ENCODE data around the gene LPXN.

DNA sequence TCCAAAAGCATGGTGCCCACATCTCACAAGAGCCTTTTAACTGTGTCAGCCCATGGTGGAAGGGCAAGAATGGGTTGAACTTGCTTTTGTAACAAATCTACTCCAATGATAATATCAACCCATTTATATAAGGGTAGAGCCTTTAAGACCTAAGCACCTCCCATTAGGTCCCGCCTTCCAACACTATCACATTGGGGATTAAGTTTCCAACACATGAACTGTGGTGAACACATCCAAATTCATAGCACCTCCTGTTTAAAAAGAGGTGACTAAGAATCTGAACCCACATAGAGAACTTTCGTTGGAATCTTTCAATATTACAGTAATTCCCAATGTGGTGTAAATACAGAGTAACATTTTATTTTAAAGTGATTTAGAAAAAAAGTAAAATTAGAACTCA lies 37.6 kb upstream of the LPXN start:
- TF ChIP-seq, protein P1, sequence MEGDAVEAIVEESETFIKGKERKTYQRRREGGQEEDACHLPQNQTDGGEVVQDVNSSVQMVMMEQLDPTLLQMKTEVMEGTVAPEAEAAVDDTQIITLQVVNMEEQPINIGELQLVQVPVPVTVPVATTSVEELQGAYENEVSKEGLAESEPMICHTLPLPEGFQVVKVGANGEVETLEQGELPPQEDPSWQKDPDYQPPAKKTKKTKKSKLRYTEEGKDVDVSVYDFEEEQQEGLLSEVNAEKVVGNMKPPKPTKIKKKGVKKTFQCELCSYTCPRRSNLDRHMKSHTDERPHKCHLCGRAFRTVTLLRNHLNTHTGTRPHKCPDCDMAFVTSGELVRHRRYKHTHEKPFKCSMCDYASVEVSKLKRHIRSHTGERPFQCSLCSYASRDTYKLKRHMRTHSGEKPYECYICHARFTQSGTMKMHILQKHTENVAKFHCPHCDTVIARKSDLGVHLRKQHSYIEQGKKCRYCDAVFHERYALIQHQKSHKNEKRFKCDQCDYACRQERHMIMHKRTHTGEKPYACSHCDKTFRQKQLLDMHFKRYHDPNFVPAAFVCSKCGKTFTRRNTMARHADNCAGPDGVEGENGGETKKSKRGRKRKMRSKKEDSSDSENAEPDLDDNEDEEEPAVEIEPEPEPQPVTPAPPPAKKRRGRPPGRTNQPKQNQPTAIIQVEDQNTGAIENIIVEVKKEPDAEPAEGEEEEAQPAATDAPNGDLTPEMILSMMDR (IDR thresholded peaks at IDR 0.05; ENCODE audit: low read length) = no peak
- no peak for TF ChIP-seq EZH2 (IDR thresholded peaks at IDR 0.05; ENCODE audit: borderline replicate concordance, low read length)

Measured in OCI-LY1 (cell line).